Caco-2 (cell line): ENCODE measurements around the gene SLC35F1. TPM values are rescaled to one million over a fixed set of nuclear protein-coding genes. Genes with fewer than 3 reads are reported as not detected.

ENCODE experiments used
- BruUV-seq: library from RNA; stranded (reverse); fragments of 400-500 nt; replicated peaks from 2 replicates; lab custom pipeline; 2021; lab: Mats Ljungman, UMichigan
- CTCF ChIA-PET: fragments of 300-600 bp; sonication (Branson Sonifier 250); formaldehyde crosslinking; loops from one replicate; lab custom pipeline; 2022; ENCODE audit warnings: antibody characterized with exemption; lab: Charles Lee
- POLR2A ChIA-PET: fragments of 300-600 bp; sonication (Branson Sonifier 250); formaldehyde crosslinking; loops from one replicate; lab custom pipeline; 2022; ENCODE audit warnings: antibody characterized with exemption; lab: Charles Lee
- DNase-seq, 2 experiments: peaks; one replicate each; pipeline versions ENCODE4 v3.0.0 to v3.0.0-alpha.2; 2020 to 2022
- H3K27me3 ChIP-seq: replicated peaks from 2 replicates; pipeline ENCODE4 v1.6.0; 2011; ENCODE audit warnings: low read length; ENCODE audit not compliant: control insufficient read depth, insufficient read depth
- H3K36me3 ChIP-seq: 2 replicates; pipeline ENCODE4 v1.5.1; 2011; ENCODE audit warnings: low read length; ENCODE audit not compliant: control insufficient read depth, insufficient read depth
- H3K4me1 ChIP-seq: fragments of 250-450 bp; sonication (Bioruptor Pico); 2 replicates; pipeline ENCODE4 v1.5.1; 2020; ENCODE audit warnings: mild to moderate bottlenecking
- H3K4me3 ChIP-seq: 2 replicates; pipeline ENCODE4 v1.5.1; 2011; ENCODE audit warnings: low read depth, mild to moderate bottlenecking, control low read depth, low read length
- H3K9me3 ChIP-seq: fragments of 250-450 bp; sonication (Bioruptor Pico); 2 replicates; pipeline ENCODE4 v1.5.1; 2020; ENCODE audit warnings: mild to moderate bottlenecking, moderate library complexity
- H3K27ac Mint-ChIP-seq: one replicate; pipeline ENCODE4 v1.8.0; 2022; ENCODE audit warnings: mixed read lengths; ENCODE audit not compliant: unreplicated experiment
- H3K27me3 Mint-ChIP-seq: one replicate; pipeline ENCODE4 v1.8.0; 2022; ENCODE audit warnings: mixed read lengths; ENCODE audit not compliant: insufficient read depth, unreplicated experiment
- H3K36me3 Mint-ChIP-seq: one replicate; pipeline ENCODE4 v1.8.0; 2022; ENCODE audit warnings: mild to moderate bottlenecking, mixed read lengths; ENCODE audit not compliant: insufficient read depth, unreplicated experiment
- H3K4me1 Mint-ChIP-seq: one replicate; pipeline ENCODE4 v1.8.0; 2022; ENCODE audit warnings: low read depth, mixed read lengths; ENCODE audit not compliant: unreplicated experiment
- H3K4me3 Mint-ChIP-seq: one replicate; pipeline ENCODE4 v1.8.0; 2022; ENCODE audit warnings: mild to moderate bottlenecking, moderate library complexity, mixed read lengths; ENCODE audit not compliant: unreplicated experiment
- H3K9me3 Mint-ChIP-seq: one replicate; pipeline ENCODE4 v1.8.0; 2022; ENCODE audit warnings: mixed read lengths; ENCODE audit not compliant: unreplicated experiment
- CTCF ChIP-seq, 2 experiments: fragments of 200-600 bp in 1 of 2; IDR thresholded peaks; 1 replicate in 1 of 2; 2 replicates in 1 of 2; pipeline versions ENCODE4 v1.5.1 to v1.8.0; 2011 to 2022; ENCODE audit warnings: antibody characterized with exemption in 1 of 2, control low read depth in 1 of 2, inconsistent platforms in 1 of 2, low read depth in 1 of 2, low read length in 1 of 2, mild to moderate bottlenecking in 1 of 2, moderate library complexity in 1 of 2; ENCODE audit not compliant: insufficient read depth in 1 of 2, severe bottlenecking in 1 of 2, unreplicated experiment in 1 of 2
- intact Hi-C: fragments of 100-400 bp; cut with micrococcal nuclease; formaldehyde crosslinking; loops from one replicate; pipeline ENCODE4 v1.10.0; 2022; ENCODE audit not compliant: unreplicated experiment
- total RNA-seq: library from RNA; stranded (reverse); gene quantifications from 2 replicates; pipeline ENCODE4 v1.2.3, GENCODE V29; 2022

The SLC35F1 gene
- total RNA-seq, 1 experiment from 2014 or later, result not detected

GRCh38 chr6:117951783-117952182, 44.7 kb downstream of the SLC35F1 start:
- H3K27me3 ChIP-seq, result no peaks in the 10 kb centered on the region
- Mint-ChIP-seq H3K27ac (no peak overlapping the region), H3K36me3 (no peaks in the 10 kb centered on the region), H3K9me3 (no peaks in the 10 kb centered on the region), H3K27me3 (no peaks in the 10 kb centered on the region), H3K4me1 (no peaks in the 10 kb centered on the region), H3K4me3 (no peak overlapping the region)
- TF ChIP-seq CTCF (IDR thresholded peaks at IDR 0.05; ENCODE audit: insufficient read depth in 1 of 2, low read depth in 1 of 2, low read length in 1 of 2, severe bottlenecking in 1 of 2, unreplicated experiment in 1 of 2), result no peak
- no TSS peak for BruUV-seq
- intact Hi-C loops, result no loop called here
- H3K4me3 ChIP-seq, result no peak overlapping the region
- DNase-seq, result no peak
- ChIA-PET POLR2A (no interaction called here), CTCF (no interaction called here)
- H3K36me3 ChIP-seq, result no peaks in the 10 kb centered on the region
- H3K4me1 ChIP-seq, result no peaks in the 10 kb centered on the region
- no peaks in the 10 kb centered on the region for H3K9me3 ChIP-seq

GRCh38 chr6:117955684-117956256, 48.7 kb downstream of the SLC35F1 start:
- Histone ChIP-seq H3K4me1 (no peaks in the 10 kb centered on the region), H3K36me3 (no peaks in the 10 kb centered on the region), H3K4me3 (no peak overlapping the region), H3K9me3 (no peaks in the 10 kb centered on the region), H3K27me3 (no peaks in the 10 kb centered on the region)
- H3K9me3 Mint-ChIP-seq, result no peaks in the 10 kb centered on the region
- H3K4me1 Mint-ChIP-seq, result no peaks in the 10 kb centered on the region
- no peak for DNase-seq
- intact Hi-C loops, result no loop called here
- no TSS peak for BruUV-seq
- no peaks in the 10 kb centered on the region for H3K27me3 Mint-ChIP-seq
- ChIA-PET POLR2A (no interaction called here), CTCF (no interaction called here)
- no peak overlapping the region for H3K4me3 Mint-ChIP-seq
- H3K27ac Mint-ChIP-seq, result no peak overlapping the region
- H3K36me3 Mint-ChIP-seq, result no peaks in the 10 kb centered on the region
- TF ChIP-seq CTCF (IDR thresholded peaks at IDR 0.05; ENCODE audit: insufficient read depth in 1 of 2, low read depth in 1 of 2, low read length in 1 of 2, severe bottlenecking in 1 of 2, unreplicated experiment in 1 of 2), result no peak

GRCh38 chr6:117956386-117956785, 49.3 kb downstream of the SLC35F1 start:
- Histone ChIP-seq H3K9me3 (no peaks in the 10 kb centered on the region), H3K27me3 (no peaks in the 10 kb centered on the region), H3K36me3 (no peaks in the 10 kb centered on the region), H3K4me1 (no peaks in the 10 kb centered on the region), H3K4me3 (no peak overlapping the region)
- Mint-ChIP-seq H3K4me3 (no peak overlapping the region), H3K4me1 (no peaks in the 10 kb centered on the region), H3K9me3 (no peaks in the 10 kb centered on the region), H3K27ac (no peak overlapping the region), H3K36me3 (no peaks in the 10 kb centered on the region), H3K27me3 (no peaks in the 10 kb centered on the region)
- no peak for TF ChIP-seq CTCF (IDR thresholded peaks at IDR 0.05; ENCODE audit: insufficient read depth in 1 of 2, low read depth in 1 of 2, low read length in 1 of 2, severe bottlenecking in 1 of 2, unreplicated experiment in 1 of 2)
- no peak for DNase-seq
- intact Hi-C loops, result no loop called here
- ChIA-PET POLR2A (no interaction called here), CTCF (no interaction called here)
- BruUV-seq, result no TSS peak
